ENCODE data around the gene PODXL2.
"Not testable (repeated sequence)": the region's sequence is repeated elsewhere in the genome, so short reads cannot be mapped to it uniquely, and the experiment has no call there.

PODXL2 gene

GRCh38 chr3:127630811-127631714, 2.1 kb downstream of the PODXL2 start:
- DNase-seq = no peak

GRCh38 chr3:127632035-127632820, 3.2 kb downstream of the PODXL2 start:
- no peak for DNase-seq

GRCh38 chr3:127634653-127635052, 5.7 kb downstream of the PODXL2 start:
- DNase-seq = no peak

GRCh38 chr3:127637546-127637945, 8.6 kb downstream of the PODXL2 start:
- DNase-seq = no peak

GRCh38 chr3:127637971-127638370, 9.0 kb downstream of the PODXL2 start:
- DNase-seq = no peak

GRCh38 chr3:127639173-127640041, 10.4 kb downstream of the PODXL2 start:
- DNase-seq = no peak

- DNase-seq = no peak
Measured at GRCh38 chr3:127640042-127640355, 11.0 kb downstream of the PODXL2 start.

- DNase-seq = no peak
Measured at GRCh38 chr3:127644641-127645370, 15.8 kb downstream of the PODXL2 start.

- DNase-seq = no peak
Measured at GRCh38 chr3:127645371-127646015, 16.5 kb downstream of the PODXL2 start.

- no peak for DNase-seq
Measured at GRCh38 chr3:127646501-127647046, 17.6 kb downstream of the PODXL2 start.

GRCh38 chr3:127647166-127647844, 18.3 kb downstream of the PODXL2 start:
- DNase-seq = no peak

GRCh38 chr3:127647845-127648204, 18.8 kb downstream of the PODXL2 start:
- DNase-seq = no peak

GRCh38 chr3:127650236-127650635, 21.3 kb downstream of the PODXL2 start:
- no peak for DNase-seq

- DNase-seq = no peak
Measured at GRCh38 chr3:127651516-127652172, 22.7 kb downstream of the PODXL2 start.

- DNase-seq = peak; percentile 45
Measured at GRCh38 chr3:127652246-127652995, 23.4 kb downstream of the PODXL2 start.

GRCh38 chr3:127654374-127654773, 25.4 kb downstream of the PODXL2 start:
- DNase-seq = no peak

- not testable (repeated sequence) for DNase-seq
Measured at GRCh38 chr3:127654993-127655392, 26.0 kb downstream of the PODXL2 start.

- no peak for DNase-seq
Measured at GRCh38 chr3:127655641-127656040, 26.7 kb downstream of the PODXL2 start.

- no peak for DNase-seq
Measured at GRCh38 chr3:127656906-127657305, 27.9 kb downstream of the PODXL2 start.

- DNase-seq = no peak
Measured at GRCh38 chr3:127658234-127658633, 29.2 kb downstream of the PODXL2 start.
